HTERT RPE-1 (cell line): ENCODE measurements around the gene KLHL25.

ENCODE experiments used
- in situ Hi-C: fragments of 300-500 bp; cut with MboI; formaldehyde crosslinking; loops from 4 replicates; pipeline ENCODE4 v1.14.3; 2020; ENCODE audit warnings: low sequenced_read_pairs

KLHL25 gene, protein sequence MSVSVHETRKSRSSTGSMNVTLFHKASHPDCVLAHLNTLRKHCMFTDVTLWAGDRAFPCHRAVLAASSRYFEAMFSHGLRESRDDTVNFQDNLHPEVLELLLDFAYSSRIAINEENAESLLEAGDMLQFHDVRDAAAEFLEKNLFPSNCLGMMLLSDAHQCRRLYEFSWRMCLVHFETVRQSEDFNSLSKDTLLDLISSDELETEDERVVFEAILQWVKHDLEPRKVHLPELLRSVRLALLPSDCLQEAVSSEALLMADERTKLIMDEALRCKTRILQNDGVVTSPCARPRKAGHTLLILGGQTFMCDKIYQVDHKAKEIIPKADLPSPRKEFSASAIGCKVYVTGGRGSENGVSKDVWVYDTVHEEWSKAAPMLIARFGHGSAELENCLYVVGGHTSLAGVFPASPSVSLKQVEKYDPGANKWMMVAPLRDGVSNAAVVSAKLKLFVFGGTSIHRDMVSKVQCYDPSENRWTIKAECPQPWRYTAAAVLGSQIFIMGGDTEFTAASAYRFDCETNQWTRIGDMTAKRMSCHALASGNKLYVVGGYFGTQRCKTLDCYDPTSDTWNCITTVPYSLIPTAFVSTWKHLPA

DNA sequence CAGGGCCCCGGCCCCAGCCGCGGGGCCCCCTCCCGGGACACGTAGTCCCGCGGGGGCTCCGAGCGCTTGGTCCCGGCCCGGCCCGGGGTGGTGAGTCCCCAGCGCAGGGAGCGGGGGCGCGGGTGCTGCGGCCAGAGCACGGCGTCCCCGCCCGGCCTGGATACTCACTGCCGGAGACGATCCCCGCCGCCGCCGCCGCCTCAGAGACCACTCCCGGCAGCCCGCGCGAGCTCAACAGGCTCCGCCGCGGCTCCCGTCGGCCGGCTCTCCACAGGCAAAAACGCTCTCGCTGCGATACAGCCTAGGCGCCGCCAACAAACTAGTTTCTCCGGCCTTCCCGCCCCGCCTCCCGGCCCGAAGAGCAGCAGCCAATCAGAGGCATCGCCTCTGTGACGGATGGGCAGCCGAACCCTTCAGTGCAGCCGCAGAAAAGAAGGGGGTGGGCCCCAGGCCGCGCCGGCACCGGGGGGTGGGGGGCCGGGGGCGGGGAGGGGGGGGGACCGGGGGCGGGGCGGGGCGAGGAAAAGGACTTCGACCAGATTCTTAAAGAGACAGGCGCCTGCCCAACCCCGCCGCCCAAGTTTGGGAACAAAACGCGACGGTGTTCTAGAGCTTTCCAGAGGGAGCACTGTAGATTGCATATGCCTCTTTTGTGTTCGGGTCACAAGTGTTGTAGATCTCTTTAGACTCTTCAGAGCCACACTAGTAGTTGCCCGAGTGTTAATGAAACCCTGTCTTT lies at the start of gene KLHL25:
KLHL25 (minus strand) TSS at position 328 of the 739 bp plus-strand sequence. CDS start 25,115 bp downstream, outside the sequence.
- in situ Hi-C loops, result no loop called here

DNA sequence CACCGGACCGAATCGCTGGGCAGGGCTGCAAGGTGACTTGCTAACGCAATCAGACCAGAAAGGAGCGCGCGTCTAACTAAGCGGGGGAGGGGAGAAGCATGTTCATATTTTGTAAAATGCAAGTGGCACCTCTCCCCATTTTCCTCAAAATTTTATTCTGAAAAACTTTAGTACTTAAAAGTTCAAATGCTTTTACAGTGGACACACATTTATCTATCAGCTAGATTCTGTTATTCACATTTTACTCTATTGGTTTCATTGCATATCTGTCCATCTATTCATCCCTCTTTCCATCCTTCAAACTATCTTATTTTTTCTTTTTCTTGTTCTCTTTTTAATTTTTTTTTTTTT lies 46.1 kb upstream of the KLHL25 start:
- in situ Hi-C loops, result loop anchor here (25.0 kb wide), 1 partner anchor 103 kb away; no protein-coding TSS in a partner anchor

DNA sequence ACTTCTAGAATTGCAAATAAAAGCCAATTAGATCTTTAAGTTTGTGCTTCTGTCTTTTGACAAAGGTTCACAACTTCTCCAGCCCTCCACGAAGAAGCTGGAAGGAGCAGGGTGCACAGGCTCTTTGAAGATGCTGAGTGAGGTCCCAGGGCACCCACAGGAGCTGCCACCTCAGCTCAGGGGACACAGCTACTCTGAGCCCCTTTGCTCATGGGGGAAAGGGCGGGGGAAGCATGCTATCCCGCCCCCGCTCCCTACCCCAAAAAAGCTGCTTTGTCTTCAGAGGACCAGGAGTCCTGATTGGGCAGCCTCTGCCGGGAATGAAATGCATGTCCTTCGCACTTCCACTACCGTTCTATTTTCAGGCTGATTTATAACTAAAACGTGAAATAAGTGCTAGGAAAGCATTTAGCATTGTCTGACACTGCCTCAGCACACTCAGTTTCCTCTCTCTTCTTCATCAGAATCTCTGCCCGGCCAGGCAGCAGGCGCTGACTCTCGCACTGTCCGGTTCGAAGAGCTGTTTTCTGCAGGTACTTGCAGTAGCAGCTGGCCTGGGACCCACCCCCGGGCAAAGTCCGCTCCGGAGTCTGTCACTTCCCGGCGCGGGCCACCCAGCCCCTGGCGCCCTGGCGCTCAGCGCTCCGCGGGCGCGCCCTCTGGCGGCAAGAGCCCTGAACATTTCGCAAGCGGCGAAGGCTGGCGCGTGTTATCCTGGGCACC lies 45.5 kb upstream of the KLHL25 start:
- in situ Hi-C loops, result loop anchor here (25.0 kb wide), 1 partner anchor 103 kb away; no protein-coding TSS in a partner anchor

DNA sequence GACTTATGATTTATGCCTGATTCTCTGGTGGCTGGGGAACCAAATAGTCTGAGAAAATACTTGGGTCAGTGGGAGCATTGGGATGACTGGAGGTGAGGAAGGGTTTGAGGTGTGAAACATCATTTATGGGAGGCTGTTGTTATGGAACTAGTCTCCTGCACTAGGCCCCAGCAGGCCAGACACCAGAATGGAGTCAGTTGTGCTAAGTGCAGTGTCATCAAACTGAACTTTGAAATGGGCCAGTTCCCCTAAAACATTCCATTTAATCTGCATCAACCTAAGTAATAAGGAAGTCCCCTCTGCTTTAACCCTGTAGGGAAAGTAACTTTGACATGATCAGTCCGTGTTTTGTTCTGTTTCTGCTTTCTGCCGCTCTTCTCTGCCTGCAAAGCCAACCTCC lies 44.9 kb upstream of the KLHL25 start:
- in situ Hi-C loops, result loop anchor here (25.0 kb wide), 1 partner anchor 102 kb away; no protein-coding TSS in a partner anchor

DNA sequence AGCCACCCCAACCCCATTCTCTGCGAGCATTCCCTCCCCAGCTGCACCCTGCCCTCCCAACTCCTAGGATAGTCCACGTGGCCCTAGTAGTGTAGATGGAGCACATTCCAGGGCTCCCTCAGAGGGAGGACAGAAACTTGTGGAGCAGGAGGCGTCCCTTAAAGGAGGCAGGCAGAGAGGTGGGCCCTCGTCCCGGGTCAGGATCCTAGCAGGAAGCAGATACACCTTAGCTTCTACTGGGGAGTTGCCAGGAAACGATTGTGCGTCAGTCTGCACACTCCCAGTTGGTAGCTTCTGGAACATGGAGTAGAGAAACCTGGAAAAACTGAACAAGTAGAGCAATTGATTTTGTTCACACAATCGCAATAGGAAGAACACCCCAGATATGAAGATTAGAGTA lies 43.9 kb upstream of the KLHL25 start:
- in situ Hi-C loops, result loop anchor here (25.0 kb wide), 1 partner anchor 101 kb away; no protein-coding TSS in a partner anchor

DNA sequence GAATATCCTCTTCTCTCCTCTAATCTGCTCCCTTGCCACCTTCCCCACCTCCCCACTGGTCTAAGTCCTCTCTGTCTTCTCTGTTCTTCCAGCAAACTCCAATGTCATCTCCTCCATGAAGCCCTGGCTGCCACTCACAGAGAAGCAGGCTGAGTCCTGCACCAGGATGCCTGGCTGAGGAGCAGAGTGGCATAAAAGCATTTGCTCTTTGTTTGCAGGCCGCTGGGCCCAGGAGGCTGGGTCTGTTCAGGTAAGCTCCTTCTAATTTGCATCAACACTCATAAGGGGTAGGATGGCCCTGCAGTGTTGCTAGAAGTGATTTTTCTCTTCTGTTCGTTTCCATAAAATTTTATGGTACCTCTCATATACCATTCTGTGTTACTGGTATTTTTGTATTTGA lies 43.2 kb upstream of the KLHL25 start:
- in situ Hi-C loops, result loop anchor here (25.0 kb wide), 1 partner anchor 101 kb away; no protein-coding TSS in a partner anchor

DNA sequence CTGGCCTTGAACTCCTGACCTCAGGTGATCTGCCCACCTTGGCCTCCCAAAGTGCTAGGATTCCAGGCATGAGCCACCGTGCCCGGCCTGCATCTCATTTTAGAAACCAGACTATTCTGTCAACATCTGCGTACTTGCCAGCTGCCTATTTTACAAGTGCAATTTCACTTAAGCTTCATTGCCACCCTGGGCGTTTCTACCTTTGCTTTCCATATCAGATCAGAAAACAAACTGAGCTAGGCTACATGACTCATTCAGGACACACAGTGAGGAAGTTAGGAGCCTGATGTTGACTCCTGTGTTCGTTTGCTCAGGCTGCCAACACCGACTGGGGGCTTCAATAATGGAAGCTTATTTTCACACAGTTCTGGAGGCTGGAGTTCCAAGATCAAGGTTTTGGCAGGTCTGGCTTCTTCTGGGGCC lies 42.3 kb upstream of the KLHL25 start:
- in situ Hi-C loops, result loop anchor here (25.0 kb wide), 1 partner anchor 100 kb away; no protein-coding TSS in a partner anchor

DNA sequence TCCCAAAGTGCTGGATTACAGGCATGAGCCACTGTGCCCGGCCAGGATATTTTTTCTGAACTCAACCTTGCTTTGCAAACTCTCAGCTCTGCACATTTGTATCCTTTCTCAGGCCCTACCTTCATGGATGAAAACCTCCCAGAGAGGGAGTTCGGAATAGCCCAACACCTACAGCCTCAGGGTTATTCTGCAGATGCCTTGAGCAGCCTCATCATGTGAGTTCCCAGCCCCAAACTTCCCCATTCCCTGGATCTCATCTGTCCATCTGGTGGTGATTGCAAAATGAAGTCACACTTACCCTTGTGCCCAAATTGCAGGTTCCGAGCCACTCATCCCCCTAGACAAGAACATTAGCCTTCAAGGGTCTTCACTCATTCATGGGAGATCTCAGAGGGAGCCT lies 39.9 kb upstream of the KLHL25 start:
- in situ Hi-C loops, result loop anchor here (25.0 kb wide), 1 partner anchor 97 kb away; no protein-coding TSS in a partner anchor

DNA sequence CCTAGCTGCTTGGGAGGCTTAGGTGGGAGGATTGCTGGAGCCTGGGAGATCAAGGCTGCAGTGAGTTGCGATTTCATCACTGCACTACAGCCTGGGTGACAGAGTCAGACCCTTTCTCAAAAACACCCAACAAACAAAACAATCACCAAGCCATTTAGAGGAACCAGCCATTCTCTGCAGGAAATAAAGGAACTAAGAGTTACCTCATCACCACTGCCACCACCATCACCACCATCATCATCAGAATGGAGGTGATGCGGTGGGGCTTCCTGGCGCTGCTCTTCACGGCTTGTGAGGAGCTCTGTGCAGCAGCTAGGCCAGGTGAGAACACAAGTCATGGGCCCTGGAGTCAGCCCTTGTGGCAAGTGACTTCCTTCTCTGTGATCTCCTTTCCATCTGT lies 37.7 kb upstream of the KLHL25 start:
- in situ Hi-C loops, result loop anchor here (25.0 kb wide), 1 partner anchor 95 kb away; no protein-coding TSS in a partner anchor

DNA sequence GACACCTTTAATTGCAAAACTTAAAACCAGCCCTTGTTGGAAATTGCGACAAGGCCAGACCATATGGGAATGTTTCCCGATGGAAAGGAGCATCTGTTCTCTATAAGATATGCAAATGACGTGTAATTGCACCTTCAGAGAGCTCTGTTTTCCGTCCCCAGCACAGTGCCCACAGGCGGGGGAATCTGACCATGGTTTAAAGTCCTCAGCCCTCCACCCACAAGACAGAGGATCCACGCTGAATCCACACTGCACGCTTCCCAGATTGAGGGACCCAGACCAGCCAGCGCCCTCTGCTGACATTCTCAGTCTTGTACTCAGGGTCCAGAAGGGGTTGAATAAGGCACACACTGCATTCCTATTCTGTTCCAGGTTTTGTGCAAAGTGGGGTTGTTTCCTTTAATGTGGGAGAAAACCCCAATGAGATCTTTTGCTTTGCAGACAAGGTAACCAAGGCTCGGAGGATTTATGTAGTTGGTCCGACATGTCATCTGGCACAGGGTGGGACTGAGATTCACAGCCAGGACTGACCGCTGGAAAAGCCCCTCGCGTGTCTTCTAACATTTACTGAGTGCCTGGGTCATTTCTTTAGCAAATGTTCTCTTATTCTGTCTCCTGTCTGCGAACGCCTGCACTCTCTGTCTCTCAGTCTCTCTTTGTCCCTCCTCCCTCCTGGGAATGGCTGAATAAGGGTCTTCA lies 36.8 kb upstream of the KLHL25 start:
- in situ Hi-C loops, result loop anchor here (25.0 kb wide), 1 partner anchor 94 kb away; no protein-coding TSS in a partner anchor

DNA sequence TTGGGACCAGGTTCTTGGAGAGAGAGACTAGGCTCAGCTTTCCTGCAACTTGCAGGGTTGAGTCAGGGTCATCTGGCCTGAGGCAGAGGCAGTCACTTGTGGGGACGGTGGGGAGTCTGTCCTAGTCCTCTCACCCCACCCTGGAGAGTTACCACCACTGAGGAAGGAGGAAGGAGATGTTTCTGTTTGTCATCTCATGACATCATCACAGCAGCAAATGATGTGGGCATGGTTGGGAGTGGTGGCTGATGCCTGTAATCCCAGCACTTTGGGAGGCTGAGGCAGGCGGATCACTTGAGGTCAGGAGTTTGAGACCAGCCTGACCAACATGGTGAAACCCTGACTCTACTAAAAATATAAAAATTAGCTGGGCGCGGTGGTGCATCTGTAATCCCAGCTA lies 35.0 kb upstream of the KLHL25 start:
- in situ Hi-C loops, result loop anchor here (25.0 kb wide), 1 partner anchor 92 kb away; no protein-coding TSS in a partner anchor

DNA sequence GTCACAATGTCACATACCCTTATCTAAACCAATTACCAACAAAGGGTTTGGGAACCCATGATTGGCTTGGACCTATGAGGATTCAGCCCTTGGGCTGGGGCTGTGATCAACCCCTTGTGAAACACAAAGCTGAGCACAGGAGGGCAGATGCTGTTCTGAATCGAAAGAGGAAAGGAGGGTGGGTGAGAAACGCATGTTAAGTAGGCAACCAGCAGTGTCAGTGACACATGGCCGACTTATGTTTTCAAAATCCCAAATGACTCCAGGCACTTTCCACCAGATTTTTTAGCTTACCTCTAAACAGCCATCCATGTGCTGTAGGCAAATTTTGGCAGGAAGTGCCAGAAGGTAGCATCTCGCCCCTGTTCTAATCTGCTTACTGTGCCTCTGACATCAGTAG lies 34.1 kb upstream of the KLHL25 start:
- in situ Hi-C loops, result loop anchor here (25.0 kb wide), 1 partner anchor 92 kb away; no protein-coding TSS in a partner anchor

DNA sequence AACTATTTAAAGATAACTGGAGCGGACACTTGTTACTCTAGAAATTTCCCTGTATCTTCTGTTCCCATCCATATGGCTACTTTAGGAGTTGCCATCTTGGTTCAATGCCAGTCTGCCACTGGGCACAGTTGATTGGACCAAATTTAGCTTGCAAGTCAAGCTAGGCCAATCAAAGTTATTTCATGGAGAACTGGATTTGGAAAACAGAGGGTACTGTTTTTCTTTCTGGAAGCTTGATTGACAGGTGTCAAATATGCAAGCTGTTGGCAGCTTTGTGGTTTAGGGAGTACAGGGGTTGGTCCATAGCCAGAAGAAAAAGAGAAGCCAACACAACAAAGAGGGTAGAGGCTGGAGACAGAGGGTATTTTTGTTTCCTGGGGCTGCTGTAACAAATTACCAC lies 33.4 kb upstream of the KLHL25 start:
- in situ Hi-C loops, result loop anchor here (25.0 kb wide), 1 partner anchor 91 kb away; no protein-coding TSS in a partner anchor

DNA sequence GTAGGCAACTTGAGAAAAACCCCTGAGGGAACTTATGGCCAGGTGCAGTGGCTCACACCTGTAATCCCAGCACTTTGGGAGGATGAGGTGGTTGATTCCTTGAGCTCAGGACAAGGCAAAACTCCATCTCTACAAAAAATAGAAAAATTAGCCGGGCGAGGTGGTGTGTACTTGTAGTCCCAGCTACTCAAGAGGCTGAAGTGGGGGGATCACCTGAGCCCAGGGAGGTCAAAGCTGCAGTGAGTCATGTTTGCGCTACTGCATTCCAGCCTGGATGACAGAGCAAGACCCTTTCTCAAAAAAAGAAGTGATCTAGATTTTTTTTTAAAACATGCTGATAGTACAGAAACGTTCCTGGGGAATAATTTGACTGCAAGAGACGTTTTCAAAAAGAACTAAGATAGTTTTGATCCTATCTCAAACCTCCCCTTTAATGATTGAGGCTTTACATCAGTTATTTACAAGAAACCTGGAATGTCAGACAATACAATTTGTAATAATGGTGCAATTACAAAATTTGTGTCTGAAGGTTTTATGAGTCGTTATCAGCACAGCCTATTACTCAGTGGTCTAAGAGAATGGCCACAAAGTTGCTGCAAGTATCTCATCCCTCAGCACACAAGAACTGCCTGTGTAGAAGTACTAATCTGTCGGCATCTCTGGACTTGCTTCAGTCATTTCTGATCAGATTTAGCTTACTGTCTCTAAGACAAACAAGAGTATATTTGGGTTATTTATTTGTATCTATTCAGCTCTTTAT lies 32.2 kb upstream of the KLHL25 start:
- in situ Hi-C loops, result loop anchor here (25.0 kb wide), 1 partner anchor 90 kb away; no protein-coding TSS in a partner anchor

DNA sequence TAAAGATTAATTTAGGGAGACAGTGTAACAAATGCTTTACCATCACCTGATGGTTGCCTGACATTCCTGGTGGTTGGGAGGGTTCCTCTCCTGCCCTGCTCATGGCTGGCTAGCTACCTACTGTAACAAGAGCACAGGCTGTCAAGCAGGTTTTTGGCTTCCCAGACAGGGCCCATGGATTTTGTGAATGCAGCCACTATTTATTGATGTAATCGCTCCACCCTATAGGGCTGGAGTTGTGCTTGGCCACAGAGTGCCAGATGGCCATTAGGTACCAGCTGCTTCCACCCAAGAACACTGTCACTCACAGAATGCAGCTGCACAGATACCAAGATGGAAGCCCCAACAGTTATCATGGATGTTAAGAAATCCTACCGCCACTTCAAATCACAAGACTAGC lies 31.0 kb upstream of the KLHL25 start:
- in situ Hi-C loops, result loop anchor here (25.0 kb wide), 1 partner anchor 88 kb away; no protein-coding TSS in a partner anchor

DNA sequence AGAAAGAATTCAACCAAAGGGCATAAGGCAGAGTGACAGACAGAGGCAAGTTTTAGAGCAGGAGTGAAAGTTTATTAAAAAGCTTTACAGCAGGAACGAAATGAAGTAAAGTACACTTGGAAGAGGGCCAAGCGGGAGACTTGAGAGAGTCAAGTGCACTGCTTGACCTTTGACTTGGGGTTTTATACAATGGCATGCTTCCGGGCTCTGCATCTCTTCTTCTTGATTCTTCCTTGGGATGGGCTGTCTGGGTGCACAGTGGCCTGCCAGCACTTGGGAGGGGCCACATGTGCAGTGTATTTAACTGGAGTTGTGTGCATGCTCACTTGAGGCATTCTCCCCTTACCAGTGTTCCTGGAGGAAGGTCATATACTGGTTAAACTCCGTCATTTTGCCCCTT lies 30.4 kb upstream of the KLHL25 start:
- in situ Hi-C loops, result loop anchor here (25.0 kb wide), 1 partner anchor 88 kb away; no protein-coding TSS in a partner anchor

DNA sequence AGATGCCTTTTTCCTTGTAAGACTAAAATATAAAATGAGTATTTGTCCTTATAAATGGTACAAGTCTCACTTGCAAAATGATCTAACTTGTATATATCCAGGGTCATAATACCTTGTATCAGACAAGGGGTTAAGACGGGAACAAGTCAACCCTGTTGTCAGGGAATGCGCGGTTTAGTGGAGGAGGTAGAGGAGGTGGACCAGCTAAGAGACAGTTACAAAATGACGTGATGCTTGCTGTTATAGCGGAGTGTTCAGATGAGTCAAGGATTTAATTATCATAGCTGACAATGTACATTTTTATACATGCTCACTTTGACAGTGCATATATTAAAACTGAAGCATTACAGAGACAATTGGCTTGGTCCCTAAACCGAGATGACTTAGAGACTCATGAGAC lies 26.8 kb upstream of the KLHL25 start:
- in situ Hi-C loops, result no loop called here

DNA sequence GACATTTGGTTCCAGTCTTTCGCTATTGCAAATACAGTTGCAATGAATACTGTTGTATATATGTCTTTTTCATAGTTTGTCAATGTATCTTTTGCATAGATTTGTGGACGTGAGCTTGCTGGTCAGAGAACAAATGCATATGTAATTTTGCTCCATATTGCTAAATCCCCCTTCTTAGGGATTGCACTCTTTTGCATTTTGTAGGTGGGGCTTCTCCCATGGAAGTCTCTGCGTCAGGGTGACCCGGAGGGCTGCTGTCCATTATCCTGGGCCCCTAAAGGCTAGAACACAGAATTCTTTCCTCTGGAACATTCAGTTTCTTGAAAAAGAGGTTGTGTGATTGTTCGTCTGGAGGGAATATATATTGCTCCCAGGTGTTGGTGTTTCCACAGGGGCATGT lies 25.2 kb upstream of the KLHL25 start:
- in situ Hi-C loops, result no loop called here

DNA sequence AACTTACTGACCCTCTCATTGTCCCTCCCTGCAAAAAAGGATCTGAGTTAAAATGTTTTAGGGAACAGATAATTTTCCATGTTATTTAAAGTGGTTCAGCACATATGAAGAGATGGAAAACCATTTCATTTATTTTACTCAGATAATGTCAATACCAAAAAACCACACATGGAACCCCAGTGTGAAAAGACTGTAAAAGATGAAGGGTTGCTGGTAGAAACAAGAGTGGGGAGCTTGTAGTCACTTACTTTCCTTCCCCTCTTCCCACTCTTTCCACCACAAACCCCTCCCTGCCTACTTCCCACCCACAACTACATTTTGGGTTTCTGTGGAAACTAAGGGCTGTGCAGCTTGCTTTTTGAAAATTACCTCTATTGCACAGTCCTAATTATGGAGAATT lies 18.5 kb upstream of the KLHL25 start:
- in situ Hi-C loops, result no loop called here
